ENCODE results near the gene BTN2A1. TPM values are rescaled to one million over a fixed set of nuclear protein-coding genes. Genes with fewer than 3 reads are reported as not detected.

Gene BTN2A1
- total RNA-seq, 1 experiment from 2014 or later: 11.2 TPM

- Histone ChIP-seq H3K27me3 (ENCODE audit: insufficient read depth, low read length) (no peaks in the 10 kb centered on the region), H3K4me1 (ENCODE audit: control insufficient read depth in 1 of 2, insufficient read depth in 2 of 2, low read length in 2 of 2) (peaks cover 8 to 23% of the 10 kb centered on the region in 2 experiments; a peak in 3 of 4 replicates), H3K27ac (ENCODE audit: low read depth, low read length) (no peak overlapping the region), H3K9me3 (ENCODE audit: control insufficient read depth in 1 of 2, insufficient read depth in 1 of 2, low read depth in 1 of 2, low read length in 2 of 2) (no peaks in the 10 kb centered on the region), H3K79me2 (ENCODE audit: insufficient read depth, low read length) (no peaks in the 10 kb centered on the region), H4K20me1 (ENCODE audit: insufficient read depth) (no peaks in the 10 kb centered on the region), H3K4me3 (replicated peaks in 1 of 2; ENCODE audit: low read depth in 1 of 2, low read length in 2 of 2) (no peak overlapping the region), H3K36me3 (ENCODE audit: control insufficient read depth in 1 of 2, insufficient read depth in 2 of 2, low read length in 2 of 2) (no peaks in the 10 kb centered on the region), H3K9me2 (ENCODE audit: insufficient read depth) (no peaks in the 10 kb centered on the region), H3K9ac (ENCODE audit: low read length) (no peak overlapping the region), H3K4me2 (ENCODE audit: low read length) (no peak overlapping the region; the same call in 1 of the 2 replicates), H2AFZ (ENCODE audit: low read depth, low read length, poor library complexity, severe bottlenecking) (peak overlapping the region; percentile 54)
- ATAC-seq (no peak), DNase-seq (ENCODE audit: low read depth, low spot score) (no peak)
- ChIA-PET RAD21 (ENCODE audit: low non-redundant PET in 1 of 2, low total read pairs in 2 of 2, uncharacterized antibody in 2 of 2, unreplicated experiment in 2 of 2) (no interaction called here), CTCF (no interaction called here), POLR2A (no interaction called here)
- intact Hi-C loops (cut with micrococcal nuclease): no loop called here
- no peak for TF ChIP-seq CBX3 (IDR thresholded peaks at IDR 0.05; ENCODE audit: low read depth)
- no peak for TF ChIP-seq EZH2 (IDR thresholded peaks at IDR 0.05)
- no peak for TF ChIP-seq POLR2A (IDR thresholded peaks at IDR 0.05; ENCODE audit: borderline replicate concordance, extremely low read depth, insufficient read depth, insufficient read length)
- no peak for TF ChIP-seq SIN3A (IDR thresholded peaks at IDR 0.05; ENCODE audit: low read depth)
- BruUV-seq (replicated peaks): no TSS peak
Observed at GRCh38 chr6:26516481-26517427, 59.0 kb downstream of the BTN2A1 start.

Other genes with a start within 250 kb of the BTN2A1 start
- gene BTN3A2, start 92.8 kb upstream of the BTN2A1 start, total RNA-seq (2021; ENCODE audit: unreplicated experiment): 14.1 TPM
- gene BTN2A2, start 74.8 kb upstream of the BTN2A1 start, total RNA-seq (2021; ENCODE audit: unreplicated experiment): 15.4 TPM
- 9.0 TPM for gene BTN3A1, start 55.7 kb upstream of the BTN2A1 start, total RNA-seq (2021; ENCODE audit: unreplicated experiment)
- gene BTN3A3, start 17.5 kb upstream of the BTN2A1 start, total RNA-seq (2021; ENCODE audit: unreplicated experiment): 5.8 TPM
- gene BTN1A1, start 42.3 kb downstream of the BTN2A1 start, total RNA-seq (2021; ENCODE audit: unreplicated experiment): 0.32 TPM
- 73.8 TPM for gene HMGN4, start 80.4 kb downstream of the BTN2A1 start, total RNA-seq (2021; ENCODE audit: unreplicated experiment)
- 26.7 TPM for gene ABT1, start 139.0 kb downstream of the BTN2A1 start, total RNA-seq (2021; ENCODE audit: unreplicated experiment)
- 22.9 TPM for gene ZNF322, start 201.8 kb downstream of the BTN2A1 start, total RNA-seq (2021; ENCODE audit: unreplicated experiment)